HG03025 (cell line): ENCODE results near the gene GPR22.

ENCODE experiments used
- ATAC-seq: cut with Tn5 transposase; IDR thresholded peaks from one replicate; pipeline ENCODE4 v1.9.1; 2021; ENCODE audit warnings: mild to moderate bottlenecking, moderate library complexity; ENCODE audit not compliant: unreplicated experiment, low FRiP score

GPR22 gene

GRCh38 chr7:107469929-107470328, at the start of gene GPR22:
Gene GPR22, plus strand, starts transcription at chr7:107470057. Its CDS starts 4,004 bp downstream, at chr7:107474061.
- no peak for ATAC-seq

DNA sequence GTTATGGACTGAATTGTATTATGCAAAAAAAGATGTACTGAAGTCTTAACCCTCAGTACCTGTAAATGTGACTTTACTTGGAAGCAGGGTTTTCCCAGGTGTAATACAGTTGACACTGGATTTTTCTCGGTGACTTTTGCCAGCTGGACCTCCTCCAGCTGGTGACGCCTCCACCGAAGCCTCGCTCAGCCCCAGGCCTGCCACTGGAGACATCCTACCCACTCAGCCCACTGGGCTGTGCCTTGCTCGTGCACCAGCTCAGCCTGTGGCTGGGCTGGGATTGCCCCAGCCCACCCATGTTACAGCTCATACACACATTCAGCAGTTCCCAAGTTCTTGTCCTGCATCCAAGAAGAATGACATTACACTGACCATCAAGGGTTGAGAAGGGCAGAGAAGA, 42.4 kb upstream of the GPR22 start:
- ATAC-seq, result no peak

DNA sequence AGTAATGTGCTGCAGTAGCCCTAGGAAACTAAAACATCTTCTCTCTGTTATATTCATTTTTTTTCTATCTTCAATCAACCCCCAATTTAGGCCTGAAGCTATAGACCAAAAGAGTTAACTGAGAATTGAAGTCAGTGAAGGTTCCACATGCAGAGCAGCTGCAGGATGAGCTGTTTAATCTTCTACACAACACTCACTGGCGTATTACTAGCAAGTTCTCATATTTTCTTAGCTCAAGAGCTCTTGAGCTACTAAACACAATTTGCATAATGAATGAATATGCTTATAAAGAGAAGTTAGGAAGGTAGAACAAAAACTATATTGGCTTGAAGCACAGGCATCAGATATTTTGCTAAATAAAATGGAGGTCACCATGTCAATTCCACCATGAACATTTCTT, 41.2 kb upstream of the GPR22 start:
- ATAC-seq, result no peak

- no peak for ATAC-seq
Observed at GRCh38 chr7:107430057-107430456, 39.8 kb upstream of the GPR22 start.

DNA sequence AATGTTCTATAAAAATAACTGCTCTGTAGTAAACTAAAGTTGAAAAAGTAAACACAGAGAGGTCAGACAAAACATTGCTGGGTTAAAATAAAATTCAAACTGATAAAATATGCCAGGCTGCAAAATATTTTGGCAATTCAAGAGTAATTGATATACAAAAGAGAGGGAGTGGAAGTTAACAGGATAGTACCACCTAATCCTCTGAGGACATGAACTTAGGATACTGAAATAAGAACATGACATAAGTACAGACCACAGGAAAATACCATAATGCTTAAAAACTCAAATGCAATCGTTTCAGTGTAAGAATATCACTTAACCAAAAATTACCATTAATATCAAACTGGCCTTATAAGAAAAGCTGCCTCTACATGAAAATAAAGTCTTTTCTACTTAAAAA, 37.6 kb upstream of the GPR22 start:
- ATAC-seq, result no peak

DNA sequence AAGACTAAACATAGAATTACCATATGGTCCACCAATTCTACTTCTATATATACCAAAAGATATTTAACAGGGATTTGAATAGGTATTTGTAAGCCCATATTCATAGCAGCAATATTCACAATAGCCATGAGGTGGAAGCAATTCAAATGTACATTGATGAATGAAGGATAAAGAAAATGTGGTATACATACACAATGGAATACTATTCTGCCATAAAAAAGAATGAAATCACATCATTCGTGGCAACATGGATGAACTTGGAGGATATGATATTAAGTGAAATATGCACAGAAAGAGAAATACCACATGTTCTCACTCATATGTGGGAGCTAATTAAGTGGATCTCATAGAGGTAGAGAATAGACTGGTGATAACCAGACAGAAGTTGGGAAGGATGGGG, 34.1 kb upstream of the GPR22 start:
- ATAC-seq, result no peak

- ATAC-seq, result no peak
Observed at GRCh38 chr7:107439025-107439424, 30.8 kb upstream of the GPR22 start.

DNA sequence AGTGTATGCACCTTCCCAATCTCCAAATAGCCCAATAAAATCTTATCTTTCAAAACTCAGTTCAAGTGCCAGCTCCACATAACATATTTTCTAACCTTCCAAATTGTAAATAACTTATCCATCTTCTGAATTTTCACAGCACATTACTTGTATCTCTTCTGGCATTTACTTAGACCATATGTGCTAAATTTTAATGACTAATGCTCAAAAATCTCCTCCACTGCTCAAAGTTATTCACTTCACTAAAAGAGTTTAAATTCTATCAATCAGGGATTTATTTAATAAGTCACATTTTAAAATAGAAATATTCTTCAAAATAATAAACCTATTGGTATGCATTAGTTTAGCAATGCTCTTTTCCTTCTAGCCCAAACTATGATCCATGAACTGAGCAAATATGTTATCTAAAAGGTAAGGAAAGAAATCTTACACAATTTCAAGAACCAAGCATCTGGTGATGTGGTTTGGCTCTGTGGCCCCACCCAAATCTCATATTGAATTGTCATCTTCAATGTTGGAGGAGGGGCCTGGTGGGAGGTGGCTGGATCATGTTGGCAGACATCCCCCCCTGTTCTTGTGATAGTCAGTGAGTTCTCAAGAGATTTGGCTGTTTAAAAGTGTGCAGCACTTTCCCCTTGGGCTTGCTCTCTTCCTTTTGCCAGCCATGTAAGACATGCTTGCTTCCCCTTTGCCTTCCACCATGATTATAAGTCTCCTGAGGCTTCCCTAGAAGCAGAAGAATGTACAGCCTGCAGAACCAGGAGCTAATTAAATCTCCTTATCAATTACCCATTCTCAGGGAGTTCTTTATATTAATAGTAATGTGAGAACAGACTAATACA, 28.1 kb upstream of the GPR22 start:
- no peak for ATAC-seq

DNA sequence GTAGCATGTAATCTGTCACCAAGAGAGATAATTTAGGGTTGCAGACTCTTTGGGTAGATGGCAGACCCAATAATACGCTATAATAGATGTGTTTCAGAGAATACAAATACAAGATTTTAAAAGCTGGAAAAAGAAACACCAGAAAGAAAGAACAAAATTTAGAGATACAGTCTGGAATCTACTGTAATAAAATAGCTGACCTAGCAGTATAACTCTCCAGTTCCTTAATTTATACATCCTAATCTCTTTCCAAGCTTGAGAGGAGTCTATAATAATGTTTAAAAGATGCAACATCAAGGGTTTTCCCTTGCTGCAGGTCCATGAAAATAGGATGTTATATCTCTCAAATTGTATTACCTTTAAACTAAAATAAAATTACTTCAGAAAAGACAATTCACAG, 27.2 kb upstream of the GPR22 start:
- ATAC-seq, result no peak

GRCh38 chr7:107446531-107446930, 23.3 kb upstream of the GPR22 start:
- no peak for ATAC-seq

GRCh38 chr7:107446988-107447387, 22.9 kb upstream of the GPR22 start:
- no peak for ATAC-seq

- no peak for ATAC-seq
Observed at GRCh38 chr7:107450970-107451369, 18.9 kb upstream of the GPR22 start.

DNA sequence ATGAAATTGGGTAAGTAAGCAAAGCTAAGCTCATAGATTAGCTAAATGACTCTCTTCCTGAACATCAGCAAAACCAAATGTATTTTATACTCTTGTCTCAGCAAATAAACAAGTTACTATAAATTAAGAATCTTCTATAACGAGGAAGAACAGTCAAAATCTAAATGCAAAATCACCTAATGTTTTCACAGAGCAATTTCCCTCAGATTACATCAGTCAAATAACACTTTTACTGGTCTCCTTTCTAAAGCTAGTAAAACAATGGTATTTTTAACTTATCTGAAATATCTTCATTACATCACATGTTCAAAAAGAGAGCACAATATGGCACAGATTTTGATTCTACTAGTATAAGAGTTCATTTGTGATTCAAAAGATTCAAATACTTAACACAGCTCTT, 16.5 kb upstream of the GPR22 start:
- ATAC-seq, result no peak

- no peak for ATAC-seq
Observed at GRCh38 chr7:107461938-107462533, 7.8 kb upstream of the GPR22 start.

DNA sequence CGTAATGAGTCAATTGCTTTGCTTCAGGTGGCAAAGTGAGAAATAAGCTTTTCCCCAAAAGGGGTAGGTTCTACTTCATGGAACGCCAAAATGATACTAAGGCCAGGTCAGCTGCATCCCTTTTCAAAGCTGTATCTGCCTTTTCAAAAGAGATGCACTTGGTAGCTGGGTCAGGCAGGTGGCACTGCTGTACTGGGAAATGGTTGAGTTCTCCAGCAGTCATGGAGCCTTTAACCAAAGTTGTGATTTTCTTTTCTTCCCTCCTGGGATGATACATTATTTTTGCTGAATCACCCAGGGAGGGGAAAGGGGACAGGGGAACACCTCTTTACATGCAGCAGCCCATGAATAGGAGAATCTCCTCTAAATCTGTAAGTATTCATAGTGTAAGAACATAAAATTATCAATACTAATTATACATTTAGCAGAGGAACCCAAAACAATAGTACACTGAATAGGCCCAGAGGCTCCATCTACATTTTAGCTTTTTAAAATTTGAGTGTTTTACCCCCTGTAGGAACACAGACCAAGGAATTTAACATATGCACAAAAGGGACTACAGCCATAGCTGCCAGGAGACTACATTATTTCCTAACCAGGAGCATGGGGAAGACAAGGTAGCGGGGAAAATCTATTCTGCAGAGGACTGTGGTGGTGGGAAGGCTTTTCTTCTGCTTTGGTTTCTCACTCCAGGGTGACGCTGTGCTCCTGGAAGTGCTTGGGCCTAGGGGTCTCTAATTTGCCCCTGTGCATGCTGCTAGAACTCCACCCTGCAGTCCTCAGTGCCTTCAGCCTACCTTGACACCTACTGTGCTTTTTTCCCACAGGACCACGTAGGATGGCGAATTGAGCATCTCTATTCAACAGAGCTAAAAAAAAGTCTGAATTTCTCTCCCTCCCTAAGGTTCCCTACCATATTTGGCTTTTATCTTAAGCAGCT, 6.4 kb upstream of the GPR22 start:
- ATAC-seq, result no peak

- ATAC-seq, result no peak
Observed at GRCh38 chr7:107464666-107465226, 5.1 kb upstream of the GPR22 start.

- no peak for ATAC-seq
Observed at GRCh38 chr7:107467972-107468371, 1.9 kb upstream of the GPR22 start.

- no peak for ATAC-seq
Observed at GRCh38 chr7:107468824-107469223, 1.0 kb upstream of the GPR22 start.

DNA sequence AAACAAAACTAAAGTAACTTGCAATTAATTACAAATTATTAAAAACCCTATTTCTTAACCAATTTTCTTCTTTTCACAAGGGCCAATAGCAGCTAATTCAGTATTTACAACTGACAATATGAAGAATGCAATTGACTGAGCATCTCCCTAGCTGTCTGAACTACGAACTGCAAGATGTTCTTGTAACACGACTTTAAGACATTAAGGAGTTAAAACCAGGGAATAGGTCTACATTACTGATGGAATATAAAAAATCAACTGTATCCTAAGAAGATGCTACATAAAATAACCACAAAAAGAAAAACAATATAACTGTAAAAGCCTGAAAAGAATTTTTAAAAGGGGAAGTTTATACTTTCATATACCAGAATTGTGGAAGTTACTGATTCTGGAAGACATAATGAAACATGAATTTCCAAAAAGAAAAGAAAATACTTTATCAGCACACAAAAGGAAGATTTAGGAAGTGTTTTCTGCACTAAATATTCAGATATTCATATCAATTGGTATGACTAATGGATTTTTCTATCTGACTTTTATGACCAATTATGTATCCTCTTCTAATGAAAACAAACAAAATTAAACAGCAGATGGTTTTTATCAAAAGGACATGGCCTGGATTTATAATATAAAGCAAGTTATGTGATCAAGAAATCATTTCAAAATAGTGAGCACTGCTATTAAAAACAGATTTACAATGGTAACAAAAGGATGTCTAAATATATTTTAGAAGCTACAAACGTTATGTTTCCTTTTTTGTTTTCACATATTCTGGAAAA, 1.6 kb downstream of the GPR22 start:
- no peak for ATAC-seq

- ATAC-seq, result no peak
Observed at GRCh38 chr7:107472116-107472515, 2.3 kb downstream of the GPR22 start.
